GM19239 (cell line): ENCODE measurements around the gene PVALB.

Experiments
- DNase-seq: peaks from one replicate; pipeline ENCODE4 v3.0.0; 2011; ENCODE audit warnings: low spot score; ENCODE audit not compliant: insufficient read length
- FAIRE-seq: peaks from 2 replicates; lab custom pipeline; 2011; peaks lifted over from hg19 to GRCh38; lab: Jason Lieb, UNC

Gene PVALB, protein sequence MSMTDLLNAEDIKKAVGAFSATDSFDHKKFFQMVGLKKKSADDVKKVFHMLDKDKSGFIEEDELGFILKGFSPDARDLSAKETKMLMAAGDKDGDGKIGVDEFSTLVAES

DNA sequence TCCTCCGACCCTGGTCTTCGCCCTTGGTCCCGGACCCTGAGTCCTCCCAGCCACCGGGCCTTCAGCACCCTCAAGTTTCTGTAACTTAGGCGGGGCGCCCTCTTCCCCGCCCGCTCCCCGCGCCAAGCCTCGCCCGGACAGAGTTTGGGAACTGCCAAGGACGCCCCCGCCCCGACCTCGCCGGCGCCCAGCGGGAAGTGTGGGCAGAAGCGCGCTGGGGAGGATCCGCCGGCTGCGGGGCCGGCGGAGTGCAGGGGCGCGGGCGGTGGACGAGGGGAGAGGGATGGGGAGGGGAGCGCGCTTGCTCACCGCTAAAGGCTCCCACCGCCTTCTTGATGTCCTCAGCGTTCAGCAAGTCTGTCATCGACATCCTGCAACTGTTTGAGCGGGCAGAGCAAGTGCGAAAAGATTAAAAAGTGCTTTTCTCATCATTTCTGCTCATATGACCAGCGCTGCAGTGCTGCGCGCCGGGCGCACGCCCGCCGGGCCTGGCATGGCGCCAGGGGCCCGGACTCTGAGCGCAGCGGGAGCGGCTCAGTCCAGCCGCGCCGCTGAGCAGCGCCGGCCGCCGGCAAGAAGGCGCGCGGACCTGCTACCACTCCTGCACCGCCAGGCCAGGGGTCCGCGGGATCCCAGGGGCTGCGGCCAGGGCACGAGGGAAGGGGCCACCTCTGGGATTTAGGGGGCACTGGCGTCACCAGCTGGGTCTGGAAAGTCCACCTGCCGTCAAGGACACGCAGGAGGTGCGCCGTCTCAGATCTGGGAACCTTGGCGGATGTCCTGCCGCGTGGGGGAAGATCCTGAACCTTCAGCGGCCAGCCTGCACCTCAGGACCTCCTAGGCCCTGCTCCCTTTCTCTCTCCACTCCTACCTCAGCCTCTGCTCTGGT is at the start of gene PVALB:
Gene PVALB (minus strand): TSS at position 400 of the 889 bp plus-strand sequence. CDS start 30 bp downstream, at position 370.
- FAIRE-seq = no peak
- no peak for DNase-seq

DNA sequence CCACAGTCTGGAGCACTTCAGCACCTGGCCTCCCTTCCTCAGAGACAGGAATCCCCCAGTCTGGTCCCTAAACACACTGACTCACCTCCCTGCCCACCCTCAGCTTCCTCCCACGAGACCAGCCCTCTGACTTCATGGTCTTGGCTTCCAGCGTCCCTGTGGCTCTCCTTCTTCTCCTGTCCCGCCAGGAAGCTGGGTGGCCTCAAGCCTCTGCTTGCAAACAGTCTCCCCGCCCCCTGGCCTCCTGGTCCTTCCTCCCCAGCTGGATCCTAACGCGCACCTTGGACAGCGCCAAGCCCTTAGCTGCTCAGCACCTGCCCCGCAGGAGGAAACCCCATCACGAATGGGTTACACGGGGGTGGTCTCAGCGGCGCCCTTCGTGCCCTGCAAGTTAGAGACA is 48.5 kb upstream of the PVALB start:
- FAIRE-seq (no peak), DNase-seq (no peak)

DNA sequence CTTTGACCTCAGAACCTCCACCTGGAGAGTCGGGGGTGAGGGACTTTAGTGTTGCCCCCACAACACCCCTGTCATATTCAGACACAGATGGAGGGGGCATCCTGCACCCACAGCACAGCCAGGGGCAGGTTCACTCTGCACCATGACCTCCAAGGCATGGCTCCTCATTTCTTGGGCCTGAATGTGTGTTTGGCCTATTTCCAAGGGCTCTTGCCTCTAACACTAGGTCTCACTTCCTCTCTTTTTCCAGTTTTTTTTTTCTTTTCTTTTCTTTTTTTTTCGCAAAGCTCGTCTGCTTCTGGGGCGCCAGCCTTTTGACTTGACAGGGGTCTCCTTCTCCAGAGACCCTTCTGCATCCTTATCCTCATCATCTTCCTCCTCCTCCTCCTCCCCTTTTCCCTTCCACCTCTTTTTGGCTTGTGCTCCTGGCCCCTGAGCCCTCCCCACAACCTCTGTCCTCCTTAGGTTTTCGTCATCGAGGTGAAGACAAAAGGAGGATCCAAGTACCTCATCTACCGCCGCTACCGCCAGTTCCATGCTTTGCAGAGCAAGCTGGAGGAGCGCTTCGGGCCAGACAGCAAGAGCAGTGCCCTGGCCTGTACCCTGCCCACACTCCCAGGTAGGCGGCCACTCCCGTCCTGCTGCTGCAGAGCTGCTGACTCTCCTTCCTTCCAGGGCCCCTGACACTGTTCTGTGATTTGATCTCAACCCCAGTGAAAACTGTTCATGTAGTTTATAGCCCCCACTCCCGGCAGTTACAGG is 47.8 kb upstream of the PVALB start:
- DNase-seq = no peak
- FAIRE-seq = no peak

DNA sequence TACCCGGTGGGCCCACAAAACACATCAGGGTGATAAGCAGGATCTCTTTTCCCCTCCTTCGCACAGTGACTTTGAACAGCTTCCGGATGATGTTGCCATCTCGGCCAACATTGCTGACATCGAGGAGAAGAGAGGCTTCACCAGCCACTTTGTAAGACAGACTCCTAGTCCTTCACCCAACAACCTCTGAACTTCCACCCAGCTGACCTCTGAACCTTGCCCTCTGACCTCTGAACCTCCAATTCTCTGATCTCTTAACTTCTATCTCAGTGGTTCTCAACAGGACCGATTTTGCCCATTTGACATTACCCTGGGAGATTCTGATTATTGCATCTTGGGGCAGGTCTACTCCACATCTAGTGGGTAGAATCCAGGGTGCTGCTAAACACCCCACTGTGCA is 47.1 kb upstream of the PVALB start:
- DNase-seq (no peak), FAIRE-seq (no peak)

DNA sequence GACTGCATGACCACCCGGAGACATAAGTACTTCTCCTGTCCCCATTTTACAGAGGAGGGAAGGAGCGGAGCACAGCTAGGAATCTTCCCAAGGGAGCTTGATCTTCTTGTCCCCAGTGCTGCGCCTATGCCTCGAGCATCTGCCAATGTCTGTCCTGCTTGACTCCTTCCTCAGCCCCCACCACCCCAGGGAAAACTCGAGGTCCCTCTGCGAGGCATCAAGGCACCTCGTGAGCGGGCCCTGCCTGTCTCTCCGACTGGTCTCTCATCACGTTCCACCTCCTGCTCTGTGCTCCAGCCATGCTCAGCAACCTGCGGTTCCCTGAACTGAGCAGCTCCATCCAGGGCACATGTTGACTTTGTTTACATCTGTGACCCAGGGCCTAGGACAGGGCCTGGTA is 46.4 kb upstream of the PVALB start:
- DNase-seq = no peak
- no peak for FAIRE-seq

DNA sequence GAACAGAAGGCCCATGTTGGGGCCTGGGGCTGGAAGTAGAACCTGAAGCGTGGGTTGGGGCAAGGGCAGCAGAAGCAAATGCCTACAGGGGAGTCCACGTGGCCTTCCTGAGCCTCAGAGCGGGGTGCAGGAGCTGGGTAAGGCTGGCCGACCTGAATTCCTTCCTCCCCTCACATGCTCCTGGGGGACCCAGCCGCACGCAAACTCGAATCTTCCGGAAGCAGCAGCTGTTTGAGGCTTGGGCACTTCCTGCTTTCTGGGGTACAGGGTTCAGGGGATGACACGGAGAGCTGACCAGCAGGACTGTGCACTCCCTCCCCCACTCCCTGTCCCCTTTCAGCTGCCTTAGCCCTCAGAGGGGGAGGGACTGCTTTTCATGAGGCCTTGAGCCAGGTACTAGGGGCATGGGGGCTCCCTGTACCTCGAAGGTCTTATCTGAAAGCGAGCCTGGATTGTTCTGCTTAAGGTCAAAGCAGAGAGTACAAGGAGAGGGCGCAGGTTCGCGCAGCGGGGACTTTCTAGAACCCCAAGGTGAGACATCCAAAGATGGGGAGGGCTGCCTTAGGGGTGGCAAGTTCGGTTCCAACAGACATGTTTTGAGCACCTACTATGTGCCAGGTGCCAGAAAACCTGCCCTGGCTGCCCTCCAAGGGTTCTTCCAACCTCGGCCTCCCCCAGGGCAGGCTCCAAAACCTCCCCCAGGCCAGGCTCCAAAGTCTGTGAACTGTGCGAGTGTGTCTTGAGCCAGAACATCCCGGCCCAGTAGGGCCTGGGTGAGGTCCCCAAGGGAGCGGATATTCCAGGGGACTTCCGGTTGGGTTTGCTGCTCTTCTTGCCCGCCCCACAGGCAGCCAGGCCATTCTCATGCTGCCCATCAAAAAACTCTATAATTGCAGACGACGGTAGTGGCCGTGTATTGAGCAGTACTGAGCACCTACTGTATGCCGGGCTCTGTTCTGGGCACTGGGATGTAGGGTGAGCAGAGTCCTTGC is 45.7 kb upstream of the PVALB start:
- FAIRE-seq (peak; percentile 99), DNase-seq (peak; percentile 68)

DNA sequence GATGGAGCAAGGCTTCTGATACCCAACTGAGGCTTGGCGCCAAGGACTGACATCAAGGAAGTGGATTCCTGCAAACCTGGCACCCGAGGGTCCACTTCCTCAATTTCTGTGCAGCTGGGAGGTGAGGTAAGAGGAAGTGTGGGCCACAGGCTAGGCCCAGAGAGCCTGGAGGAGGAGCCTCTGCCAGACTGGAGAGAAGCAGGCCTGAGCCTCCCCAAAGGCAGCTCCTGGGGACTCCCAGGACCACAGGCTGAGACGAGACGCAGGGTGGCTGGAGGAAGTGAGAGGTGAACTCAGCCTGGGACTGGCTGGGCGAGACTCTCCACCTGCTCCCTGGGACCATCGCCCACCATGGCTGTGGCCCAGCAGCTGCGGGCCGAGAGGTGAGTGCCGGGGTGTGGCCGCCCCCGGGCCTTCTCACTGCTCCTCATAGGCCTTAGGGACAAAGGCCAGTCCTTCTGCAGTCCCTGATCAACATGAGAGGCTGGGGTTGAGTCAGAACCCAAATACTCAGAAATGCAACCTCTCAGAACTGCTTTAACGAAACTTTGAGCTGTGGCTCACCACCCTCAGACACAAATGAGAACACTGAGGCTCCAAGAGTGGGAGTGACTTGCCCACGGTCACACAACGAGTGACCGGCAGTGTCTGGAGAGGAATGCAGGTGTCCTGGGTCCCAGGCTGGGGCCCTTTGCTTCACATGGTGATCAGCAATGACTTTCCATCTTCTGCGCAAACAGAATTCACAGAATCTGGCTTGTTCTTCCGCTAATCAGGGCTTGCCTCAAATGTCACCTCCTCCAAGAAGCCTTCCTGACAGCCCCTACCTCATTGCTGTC is 44.2 kb upstream of the PVALB start, which contains the start of gene NCF4:
Gene NCF4 (plus strand): TSS at position 186 of the 839 bp plus-strand sequence. CDS start 166 bp downstream, at position 352.
- FAIRE-seq (peak; percentile 100), DNase-seq (peak; percentile 78)

DNA sequence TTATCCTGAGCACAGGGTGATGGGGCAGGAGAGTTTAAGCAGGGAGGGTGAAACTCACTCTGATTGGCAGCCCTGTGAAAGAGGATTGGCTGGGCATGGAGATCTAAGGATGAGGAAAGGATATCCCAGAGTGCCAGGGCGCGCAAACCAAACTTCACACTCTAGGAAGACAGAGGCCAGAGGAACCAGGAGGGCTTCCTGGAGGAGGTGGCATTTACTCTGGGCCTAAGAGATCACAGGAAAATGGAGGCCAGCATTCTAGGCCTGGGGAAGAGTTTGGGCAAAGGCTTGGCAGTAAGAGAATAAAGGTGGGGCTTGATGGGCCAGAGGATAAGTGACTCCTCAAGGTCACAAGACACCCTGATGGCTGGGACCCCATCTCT is 43.6 kb upstream of the PVALB start:
- no peak for FAIRE-seq

DNA sequence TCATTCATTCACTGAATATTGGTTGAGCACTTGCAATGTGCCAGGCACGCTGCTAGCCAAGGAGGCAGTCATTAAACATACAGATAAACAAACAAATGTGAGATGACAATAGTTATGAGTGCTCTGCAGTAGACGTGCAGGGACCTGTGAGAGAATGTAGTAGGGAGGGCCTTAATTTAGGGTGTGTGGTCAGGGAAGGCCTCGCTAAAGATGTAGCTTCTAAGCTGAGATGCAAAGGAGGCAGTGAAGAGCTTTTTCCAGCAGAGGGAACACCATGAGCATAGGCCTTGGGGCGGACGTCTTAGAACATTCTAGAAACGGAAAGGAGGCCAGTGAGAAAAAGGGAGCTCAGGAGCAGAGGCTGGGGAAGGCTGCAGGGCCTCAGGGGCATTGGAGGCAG is 43.2 kb upstream of the PVALB start:
- DNase-seq = no peak
- no peak for FAIRE-seq

More for the DNA sequence above, 43.6 kb upstream of the PVALB start:
- DNase-seq = no peak

DNA sequence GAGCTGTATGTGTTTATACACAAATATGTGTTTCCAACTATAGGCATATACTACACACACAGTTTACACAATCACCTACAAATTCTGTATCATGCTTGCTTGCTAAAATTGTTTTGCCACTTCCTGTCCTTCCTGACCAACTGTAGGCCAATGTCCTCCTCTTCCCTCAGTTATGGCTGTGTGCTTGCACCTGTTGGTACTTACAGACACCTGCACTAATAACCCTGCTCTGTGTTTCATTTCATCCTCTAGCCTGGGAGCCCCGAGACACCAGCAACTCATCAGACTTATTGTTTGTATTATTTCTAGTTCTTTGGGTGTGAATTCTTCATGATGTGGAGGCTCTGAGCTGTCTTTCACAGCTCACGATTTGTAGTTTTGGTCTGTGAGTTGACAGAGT is 42.1 kb upstream of the PVALB start:
- peak; percentile 68 for FAIRE-seq
- DNase-seq = no peak

DNA sequence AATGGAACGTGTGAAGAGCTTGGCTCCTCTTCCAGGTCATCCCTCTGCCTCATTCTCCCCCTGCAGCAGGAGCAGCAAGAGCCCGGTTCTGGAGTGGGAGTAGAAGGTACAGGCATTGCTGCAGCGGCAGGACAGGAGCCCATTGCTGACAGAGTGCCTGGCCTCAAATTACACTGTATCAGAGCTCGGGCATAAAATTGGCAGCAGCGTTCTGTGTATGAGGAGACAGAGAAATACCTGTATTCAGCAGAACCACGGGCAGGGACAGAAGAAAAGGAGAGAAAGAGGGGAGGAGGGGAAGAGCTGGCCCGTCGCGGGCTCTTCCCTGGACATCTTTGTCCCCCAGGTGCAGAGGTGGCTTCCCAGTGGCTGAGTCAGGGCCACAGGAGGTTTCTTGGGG is 41.3 kb upstream of the PVALB start:
- no peak for FAIRE-seq
- no peak for DNase-seq

DNA sequence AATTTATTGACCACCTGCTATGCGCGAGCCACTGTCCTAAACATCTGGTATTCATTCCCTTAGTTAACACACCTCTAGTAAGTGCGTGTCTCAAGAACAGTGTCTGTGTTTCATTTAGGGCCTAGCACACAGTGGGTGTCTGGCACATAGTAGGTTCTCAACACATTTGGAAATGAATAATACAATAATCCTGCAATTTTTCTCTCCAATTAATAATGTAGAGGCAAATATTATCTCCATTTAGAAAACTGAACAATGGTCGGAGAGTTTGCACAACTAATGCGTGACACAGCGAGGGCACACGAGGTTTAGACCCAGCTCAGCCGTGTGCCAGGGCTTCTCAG is 39.9 kb upstream of the PVALB start:
- FAIRE-seq = no peak

DNA sequence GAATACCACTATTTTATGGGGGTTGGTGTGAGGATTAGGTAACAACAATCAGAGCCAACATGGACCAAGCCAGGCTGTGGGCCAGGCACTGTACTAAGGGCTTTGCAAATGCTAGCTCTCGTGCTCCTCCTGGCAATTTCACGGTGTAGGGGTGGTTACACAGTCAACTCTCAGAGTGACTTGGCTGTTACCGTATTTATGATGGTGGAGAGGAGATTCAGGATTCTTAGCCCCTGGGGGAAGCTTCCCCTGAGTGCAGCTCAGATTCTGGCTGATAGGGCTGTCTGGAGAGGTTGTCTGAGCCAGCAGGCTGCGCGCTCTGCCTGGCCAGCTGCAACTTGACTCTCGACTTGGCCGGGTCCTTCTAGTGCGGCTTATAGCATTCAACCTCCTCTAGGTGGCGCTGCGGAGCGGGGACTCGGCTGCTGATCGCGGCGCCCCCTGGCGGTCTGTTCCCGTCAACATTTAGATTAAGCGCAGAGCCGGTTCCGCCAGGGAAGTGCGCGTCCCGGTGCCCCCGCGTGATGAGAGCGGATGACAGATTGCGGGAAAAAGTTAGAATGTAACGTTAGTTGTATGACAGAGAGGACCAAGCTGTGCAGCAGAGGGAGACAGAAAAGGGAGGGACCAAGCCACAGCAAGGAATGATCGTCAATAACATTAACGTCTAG is 39.4 kb upstream of the PVALB start:
- peak; percentile 96 for FAIRE-seq
- peak; percentile 41 for DNase-seq

More for the DNA sequence above, 39.9 kb upstream of the PVALB start:
- DNase-seq = no peak

DNA sequence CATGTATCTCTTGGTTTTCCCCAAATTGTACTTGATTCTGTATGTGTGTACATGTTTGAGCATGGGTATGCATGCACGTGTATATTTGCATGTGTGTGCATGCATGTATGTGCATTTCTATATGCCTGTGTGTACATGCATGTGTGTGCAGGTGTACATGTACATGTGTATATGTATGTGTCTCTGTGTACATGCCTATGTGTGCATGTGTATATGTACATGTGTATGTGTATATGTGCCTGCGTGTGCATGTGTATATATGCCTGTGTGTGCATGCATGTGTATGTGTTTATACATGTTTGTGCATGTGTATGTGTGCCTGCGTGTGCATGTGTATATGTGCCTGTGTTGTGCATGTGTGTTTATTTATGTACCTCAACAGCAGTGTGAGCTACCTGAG is 38.6 kb upstream of the PVALB start:
- FAIRE-seq = no peak

DNA sequence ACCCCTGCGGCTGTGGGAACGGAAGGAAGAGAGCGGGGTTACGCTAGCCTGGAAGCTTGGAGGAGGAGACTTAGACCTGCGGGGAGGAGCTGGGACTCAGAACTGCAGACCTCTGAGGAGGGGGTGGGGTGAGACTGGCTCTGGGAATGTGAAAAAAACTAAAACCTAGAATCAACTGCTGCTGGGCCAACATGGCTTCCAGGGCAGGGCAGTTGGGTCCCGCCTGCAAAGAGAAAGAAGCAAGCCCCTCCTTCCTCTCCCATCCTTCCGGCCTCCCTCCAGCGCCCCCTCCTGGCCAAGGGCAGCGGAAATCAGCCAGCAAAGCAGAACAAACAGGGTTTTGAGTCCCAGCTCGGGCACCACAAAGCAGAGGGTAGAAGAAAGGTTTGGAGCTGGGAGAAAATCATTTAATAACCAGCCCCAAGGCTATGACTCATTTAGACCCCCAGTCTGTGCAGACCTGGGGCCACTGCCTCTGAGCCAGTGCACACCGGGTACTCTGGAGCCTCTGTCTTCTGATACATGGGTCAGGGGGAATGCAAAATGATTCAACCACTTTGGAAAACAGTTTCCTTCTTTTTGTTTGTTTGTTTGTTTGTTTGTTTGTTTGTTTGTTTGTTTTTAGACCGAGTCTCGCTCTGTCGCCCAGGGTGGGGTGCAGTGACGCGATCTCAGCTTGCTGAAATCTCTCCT is 36.7 kb upstream of the PVALB start:
- FAIRE-seq (peak; percentile 97), DNase-seq (peak; percentile 73)

More for the DNA sequence above, 38.6 kb upstream of the PVALB start:
- DNase-seq = no peak

DNA sequence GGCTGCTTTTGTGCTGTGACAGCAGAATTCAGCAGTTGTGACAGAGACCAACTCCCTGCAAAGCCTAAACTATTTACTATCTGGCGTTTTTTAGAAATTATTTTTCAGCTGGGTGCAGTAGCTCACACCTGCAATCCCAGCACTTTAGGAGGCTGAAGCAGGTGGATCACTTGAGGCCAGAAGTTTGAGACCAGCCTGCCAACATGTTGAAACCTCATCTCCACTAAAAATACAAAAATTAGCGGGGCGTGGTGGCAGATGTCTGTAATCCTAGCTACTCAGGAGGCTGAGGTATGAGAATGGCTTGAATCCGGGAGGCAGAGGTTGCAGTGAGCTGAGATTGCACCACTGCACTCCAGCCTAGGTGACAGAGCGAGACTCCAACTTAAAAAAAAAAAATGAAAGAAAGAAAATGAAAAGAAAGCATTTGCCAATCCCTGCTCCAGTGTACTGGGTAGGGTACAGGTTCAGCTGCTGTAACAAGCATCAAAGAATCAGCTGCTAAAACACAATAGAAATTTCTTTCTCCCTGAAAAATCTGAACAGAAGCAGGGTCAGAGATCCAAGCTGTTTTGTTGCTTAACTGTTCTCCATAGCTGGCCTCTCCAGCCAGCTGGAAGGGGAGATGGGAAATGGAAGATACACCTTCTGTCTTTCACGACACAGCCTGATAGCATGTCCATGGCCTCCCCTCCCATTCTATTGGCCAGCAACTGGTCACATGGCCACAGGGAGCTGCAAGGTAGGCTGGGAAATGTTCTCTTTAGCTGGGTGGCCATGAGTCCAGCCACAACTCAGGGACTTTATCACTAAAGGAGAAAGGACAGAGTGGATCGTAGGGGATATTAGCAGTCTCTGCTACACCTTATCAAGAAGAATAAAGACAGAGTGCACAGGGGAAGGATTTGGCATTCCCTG is 35.5 kb upstream of the PVALB start:
- DNase-seq (no peak), FAIRE-seq (no peak)

DNA sequence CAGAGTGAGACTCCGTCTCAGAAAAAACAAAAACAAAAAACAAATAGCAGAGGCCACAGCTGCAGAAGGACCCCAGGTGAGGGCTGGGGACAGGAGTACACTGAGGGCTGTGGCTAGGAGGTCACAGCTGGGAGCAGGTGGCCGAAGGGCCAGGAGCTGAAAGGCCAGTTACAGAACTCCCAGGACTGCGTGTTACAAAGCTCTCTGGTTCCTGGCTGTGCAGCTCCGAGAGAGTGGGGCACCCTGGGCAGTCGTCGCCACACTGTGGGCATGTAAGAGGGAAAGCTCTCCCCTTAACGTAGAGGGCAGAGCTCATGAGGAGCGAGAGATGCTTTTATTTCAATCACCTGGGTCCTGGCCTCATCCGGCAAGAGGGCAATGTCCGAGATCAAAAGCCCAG is 33.8 kb upstream of the PVALB start:
- FAIRE-seq = no peak
- no peak for DNase-seq
